ENCODE measurements around the gene SLC4A4.

DNA sequence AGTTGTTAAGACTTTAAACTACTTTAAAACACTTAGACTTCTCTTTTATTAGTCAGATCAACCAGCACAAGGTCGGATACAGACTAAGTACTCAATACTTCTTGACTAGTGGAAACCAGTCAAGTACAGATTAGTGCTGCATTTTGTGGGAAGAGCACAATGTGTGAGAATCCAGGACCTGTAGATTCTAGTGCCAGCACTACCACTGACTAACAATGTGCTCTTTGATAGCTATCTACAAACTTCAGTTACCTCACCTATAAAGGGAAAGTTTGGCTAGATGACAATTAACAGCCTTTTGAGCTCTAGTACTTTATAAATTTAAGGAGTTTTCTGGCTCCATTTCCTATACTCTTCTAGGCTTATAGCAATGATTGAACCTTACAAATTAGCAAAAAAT, 181.5 kb downstream of the SLC4A4 start:
- TF ChIP-seq, protein P1, sequence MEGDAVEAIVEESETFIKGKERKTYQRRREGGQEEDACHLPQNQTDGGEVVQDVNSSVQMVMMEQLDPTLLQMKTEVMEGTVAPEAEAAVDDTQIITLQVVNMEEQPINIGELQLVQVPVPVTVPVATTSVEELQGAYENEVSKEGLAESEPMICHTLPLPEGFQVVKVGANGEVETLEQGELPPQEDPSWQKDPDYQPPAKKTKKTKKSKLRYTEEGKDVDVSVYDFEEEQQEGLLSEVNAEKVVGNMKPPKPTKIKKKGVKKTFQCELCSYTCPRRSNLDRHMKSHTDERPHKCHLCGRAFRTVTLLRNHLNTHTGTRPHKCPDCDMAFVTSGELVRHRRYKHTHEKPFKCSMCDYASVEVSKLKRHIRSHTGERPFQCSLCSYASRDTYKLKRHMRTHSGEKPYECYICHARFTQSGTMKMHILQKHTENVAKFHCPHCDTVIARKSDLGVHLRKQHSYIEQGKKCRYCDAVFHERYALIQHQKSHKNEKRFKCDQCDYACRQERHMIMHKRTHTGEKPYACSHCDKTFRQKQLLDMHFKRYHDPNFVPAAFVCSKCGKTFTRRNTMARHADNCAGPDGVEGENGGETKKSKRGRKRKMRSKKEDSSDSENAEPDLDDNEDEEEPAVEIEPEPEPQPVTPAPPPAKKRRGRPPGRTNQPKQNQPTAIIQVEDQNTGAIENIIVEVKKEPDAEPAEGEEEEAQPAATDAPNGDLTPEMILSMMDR (IDR thresholded peaks at IDR 0.05): no peak
- TF ChIP-seq POLR2A (IDR thresholded peaks at IDR 0.05) (no peak), EP300 (IDR thresholded peaks at IDR 0.05) (no peak)
